SK-N-SH treated with all-trans-retinoic acid at 6 μM for 48 hours (cell line): Measurements from ENCODE around the gene SCGB1D1.

ENCODE experiments used
- ARNTL ChIP-seq: fragments of 450-650 bp; formaldehyde crosslinking; IDR thresholded peaks from 2 replicates; pipeline ENCODE4 v1.5.0; 2020; ENCODE audit warnings: low read depth, mild to moderate bottlenecking, moderate library complexity, borderline replicate concordance
- CSRNP3 ChIP-seq: fragments of 250-450 bp; sonication (Bioruptor Pico); IDR thresholded peaks from 2 replicates; pipeline ENCODE4 v1.5.1; 2021; ENCODE audit warnings: mild to moderate bottlenecking, moderate library complexity
- ESRRG ChIP-seq: fragments of 250-450 bp; sonication (Bioruptor Pico); IDR thresholded peaks from 2 replicates; pipeline ENCODE4 v1.6.1; 2021; ENCODE audit warnings: mild to moderate bottlenecking
- GLIS3 ChIP-seq: fragments of 250-450 bp; sonication (Bioruptor Pico); IDR thresholded peaks from 2 replicates; pipeline ENCODE4 v1.5.0; 2020; ENCODE audit warnings: mild to moderate bottlenecking, moderate library complexity
- ISL1 ChIP-seq: fragments of 250-450 bp; sonication (Bioruptor Pico); IDR thresholded peaks from 2 replicates; pipeline ENCODE4 v2.1.2; 2022; ENCODE audit warnings: mild to moderate bottlenecking, moderate library complexity
- OSR1 ChIP-seq: fragments of 250-450 bp; sonication (Bioruptor Pico); IDR thresholded peaks from 2 replicates; pipeline ENCODE4 v1.8.0; 2022; ENCODE audit warnings: moderate library complexity, mild to moderate bottlenecking, inconsistent platforms
- PPARA ChIP-seq: fragments of 250-450 bp; sonication (Bioruptor Pico); IDR thresholded peaks from 2 replicates; pipeline ENCODE4 v1.5.0; 2020; ENCODE audit warnings: mild to moderate bottlenecking, borderline replicate concordance
- RARB ChIP-seq: fragments of 250-450 bp; sonication (Bioruptor Pico); IDR thresholded peaks from 2 replicates; pipeline ENCODE4 v1.8.0; 2021; ENCODE audit warnings: mild to moderate bottlenecking, moderate library complexity
- TSHZ2 ChIP-seq: fragments of 250-450 bp; sonication (Bioruptor Pico); IDR thresholded peaks from 2 replicates; pipeline ENCODE4 v1.5.0; 2020; ENCODE audit warnings: mild to moderate bottlenecking, moderate library complexity
- ZFP3 ChIP-seq: fragments of 250-450 bp; sonication (Bioruptor Pico); IDR thresholded peaks from 2 replicates; pipeline ENCODE4 v1.5.0; 2020; ENCODE audit warnings: mild to moderate bottlenecking, moderate library complexity
- ZNF565 ChIP-seq: fragments of 450-650 bp; formaldehyde crosslinking; conservative IDR thresholded peaks from 2 replicates; pipeline ENCODE4 v1.5.0; 2020; ENCODE audit warnings: low read depth, mild to moderate bottlenecking, moderate library complexity
- ZNF8 ChIP-seq: fragments of 450-650 bp; formaldehyde crosslinking; IDR thresholded peaks from 2 replicates; pipeline ENCODE4 v1.5.0; 2020; ENCODE audit warnings: mild to moderate bottlenecking, moderate library complexity

- TF ChIP-seq GLIS3 = no peak
- no peak for TF ChIP-seq ZNF8 (CRISPR knock-in tag)
- no peak for TF ChIP-seq ZFP3 (CRISPR knock-in tag)
- TF ChIP-seq OSR1 (CRISPR knock-in tag) = no peak
- no peak for TF ChIP-seq TSHZ2 (CRISPR knock-in tag)
- TF ChIP-seq ISL1 (CRISPR knock-in tag) = no peak
- TF ChIP-seq ARNTL (CRISPR knock-in tag) = no peak
- TF ChIP-seq PPARA (CRISPR knock-in tag) = no peak
- TF ChIP-seq CSRNP3 = no peak
- no peak for TF ChIP-seq ZNF565 (CRISPR knock-in tag)
- TF ChIP-seq ESRRG (CRISPR knock-in tag) = no peak
- TF ChIP-seq RARB = no peak
Observed at GRCh38 chr11:62186195-62186594, 3.8 kb upstream of the SCGB1D1 start.
